Measurements from ENCODE around the gene CSNK1D. TPM values are rescaled to one million over a fixed set of nuclear protein-coding genes. Genes with fewer than 3 reads are reported as not detected.
A peak's percentile ranks its signal among the peaks of the same experiment; 100 is the strongest.

CSNK1D gene
- total and polyA plus RNA-seq, 2 experiments from 2014 or later: 55.3 to 66.4 TPM

DNA sequence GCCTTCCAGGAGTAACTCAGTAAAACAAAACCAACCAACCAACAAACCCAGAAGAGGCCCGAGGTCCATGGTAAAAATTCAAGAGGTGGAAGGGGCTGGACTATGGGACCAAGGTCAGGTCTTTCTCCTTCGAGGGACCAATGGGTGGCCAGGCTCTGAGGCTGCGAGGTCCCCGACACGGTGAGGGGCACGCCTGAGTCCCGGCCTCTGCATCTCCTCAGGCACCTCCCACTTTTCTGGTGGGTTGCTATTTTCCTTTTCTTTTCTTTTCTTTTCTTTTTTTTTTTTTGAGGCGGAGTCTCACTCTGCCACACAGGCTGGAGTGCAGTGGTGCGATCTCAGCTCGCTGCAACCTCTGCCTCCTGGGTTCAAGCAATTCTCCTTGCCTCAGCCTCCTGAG is 26.0 kb upstream of the CSNK1D start:
- H3K4me3 ChIP-seq: no peak overlapping the region
- TF ChIP-seq CREB1 (CRISPR knock-in tag; IDR thresholded peaks at IDR 0.05; ENCODE audit: low read depth) (no peak), EZH2 (IDR thresholded peaks at IDR 0.05; ENCODE audit: low read depth, unreplicated experiment) (no peak), ETS1 (IDR thresholded peaks at IDR 0.05) (no peak), EZH2phosphoT487 (IDR thresholded peaks at IDR 0.05; ENCODE audit: unreplicated experiment) (no peak), POLR2AphosphoS5 (IDR thresholded peaks at IDR 0.05; ENCODE audit: low read depth) (no peak), JUNB (IDR thresholded peaks at IDR 0.05; ENCODE audit: unreplicated experiment) (no peak)
- TF ChIP-seq, protein P1, sequence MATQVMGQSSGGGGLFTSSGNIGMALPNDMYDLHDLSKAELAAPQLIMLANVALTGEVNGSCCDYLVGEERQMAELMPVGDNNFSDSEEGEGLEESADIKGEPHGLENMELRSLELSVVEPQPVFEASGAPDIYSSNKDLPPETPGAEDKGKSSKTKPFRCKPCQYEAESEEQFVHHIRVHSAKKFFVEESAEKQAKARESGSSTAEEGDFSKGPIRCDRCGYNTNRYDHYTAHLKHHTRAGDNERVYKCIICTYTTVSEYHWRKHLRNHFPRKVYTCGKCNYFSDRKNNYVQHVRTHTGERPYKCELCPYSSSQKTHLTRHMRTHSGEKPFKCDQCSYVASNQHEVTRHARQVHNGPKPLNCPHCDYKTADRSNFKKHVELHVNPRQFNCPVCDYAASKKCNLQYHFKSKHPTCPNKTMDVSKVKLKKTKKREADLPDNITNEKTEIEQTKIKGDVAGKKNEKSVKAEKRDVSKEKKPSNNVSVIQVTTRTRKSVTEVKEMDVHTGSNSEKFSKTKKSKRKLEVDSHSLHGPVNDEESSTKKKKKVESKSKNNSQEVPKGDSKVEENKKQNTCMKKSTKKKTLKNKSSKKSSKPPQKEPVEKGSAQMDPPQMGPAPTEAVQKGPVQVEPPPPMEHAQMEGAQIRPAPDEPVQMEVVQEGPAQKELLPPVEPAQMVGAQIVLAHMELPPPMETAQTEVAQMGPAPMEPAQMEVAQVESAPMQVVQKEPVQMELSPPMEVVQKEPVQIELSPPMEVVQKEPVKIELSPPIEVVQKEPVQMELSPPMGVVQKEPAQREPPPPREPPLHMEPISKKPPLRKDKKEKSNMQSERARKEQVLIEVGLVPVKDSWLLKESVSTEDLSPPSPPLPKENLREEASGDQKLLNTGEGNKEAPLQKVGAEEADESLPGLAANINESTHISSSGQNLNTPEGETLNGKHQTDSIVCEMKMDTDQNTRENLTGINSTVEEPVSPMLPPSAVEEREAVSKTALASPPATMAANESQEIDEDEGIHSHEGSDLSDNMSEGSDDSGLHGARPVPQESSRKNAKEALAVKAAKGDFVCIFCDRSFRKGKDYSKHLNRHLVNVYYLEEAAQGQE (IDR thresholded peaks at IDR 0.05; ENCODE audit: unreplicated experiment): no peak
- ATAC-seq: peak; percentile 45
- Mint-ChIP-seq H3K27me3 (ENCODE audit: insufficient read depth, low read depth, poor library complexity) (peaks cover 14% of the 10 kb centered on the region), H3K4me1 (peaks cover 20% of the 10 kb centered on the region), H3K36me3 (ENCODE audit: low read depth) (no peaks in the 10 kb centered on the region; the same call in 2 of the 3 replicates), H3K9me3 (no peaks in the 10 kb centered on the region), H3K27ac (no peak overlapping the region), H3K4me3 (no peak overlapping the region)
- H3K36me3 ChIP-seq (ENCODE audit: insufficient read depth): no peaks in the 10 kb centered on the region
- no peaks in the 10 kb centered on the region for H3K9me2 ChIP-seq (ENCODE audit: insufficient read depth)
- no peaks in the 10 kb centered on the region; the same call in 1 of the 2 replicates for H3K4me1 ChIP-seq (ENCODE audit: insufficient read depth)
- no peak overlapping the region for H3K4me2 ChIP-seq
- H3F3A ChIP-seq (replicated peaks; ENCODE audit: low read depth): peaks cover 2% of the 10 kb centered on the region
- DNase-seq (ENCODE audit: low spot score): peak; percentile 55
- H3K79me2 ChIP-seq (replicated peaks; ENCODE audit: insufficient read depth): no peaks in the 10 kb centered on the region
- no peaks in the 10 kb centered on the region for H4K20me1 ChIP-seq (replicated peaks; ENCODE audit: insufficient read depth)
- H3K27me3 ChIP-seq (ENCODE audit: insufficient read depth): peaks cover 4% of the 10 kb centered on the region; the same call in 1 of the 2 replicates
- H2AFZ ChIP-seq: no peak overlapping the region
- H3K27ac ChIP-seq (ENCODE audit: low read depth): no peak overlapping the region

DNA sequence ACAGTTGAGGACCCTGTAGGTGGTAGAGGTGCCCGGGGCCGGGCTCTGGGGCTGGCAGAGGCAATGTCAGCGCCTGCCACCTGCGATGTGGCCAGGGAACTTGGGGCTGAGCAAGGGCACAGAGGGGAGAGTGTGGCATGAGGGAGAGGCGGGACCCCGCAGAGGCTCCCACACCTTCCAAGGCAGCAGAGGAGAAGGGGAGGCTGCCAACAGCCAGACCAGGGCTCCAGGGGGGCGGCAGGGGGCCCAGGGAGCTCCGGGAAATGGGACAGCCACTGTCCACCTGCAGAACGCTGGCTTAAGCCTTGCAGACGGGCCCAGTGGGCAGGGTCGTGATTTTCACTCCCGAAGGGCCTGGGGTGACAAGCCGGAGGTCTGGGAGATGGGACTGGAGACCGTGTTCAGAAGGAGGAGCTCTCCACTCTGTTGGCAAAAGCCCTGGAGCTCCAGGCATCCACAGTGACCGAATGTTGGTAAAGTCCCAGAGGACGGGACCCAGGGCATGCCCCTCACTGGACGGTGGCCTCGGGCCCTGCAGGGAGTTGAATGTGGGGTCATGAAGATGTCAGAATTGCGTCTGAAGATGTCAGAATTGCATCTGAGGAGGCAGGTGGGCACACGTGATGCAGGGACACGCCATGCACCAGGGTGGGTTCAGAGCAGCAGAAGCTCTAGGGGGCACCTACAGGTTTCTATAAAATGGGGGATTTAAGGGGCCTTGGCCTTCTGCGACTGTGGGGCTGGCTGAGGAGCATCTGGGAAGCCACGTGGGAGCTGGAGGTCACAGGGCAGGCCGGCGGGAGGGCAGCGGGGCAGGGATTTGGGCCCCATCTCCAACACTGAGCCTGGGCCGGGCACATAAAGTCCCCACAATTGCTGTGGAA is 25.3 kb upstream of the CSNK1D start:
- Mint-ChIP-seq H3K27ac (no peak overlapping the region), H3K4me3 (no peak overlapping the region), H3K4me1 (peaks cover 25% of the 10 kb centered on the region), H3K36me3 (ENCODE audit: low read depth) (no peaks in the 10 kb centered on the region; the same call in 2 of the 3 replicates), H3K9me3 (no peaks in the 10 kb centered on the region), H3K27me3 (ENCODE audit: insufficient read depth, low read depth, poor library complexity) (peaks cover 16% of the 10 kb centered on the region)
- DNase-seq (ENCODE audit: low spot score) (no peak), ATAC-seq (no peak)
- Histone ChIP-seq H3K79me2 (replicated peaks; ENCODE audit: insufficient read depth) (no peaks in the 10 kb centered on the region), H3K36me3 (ENCODE audit: insufficient read depth) (no peaks in the 10 kb centered on the region), H2AFZ (no peak overlapping the region; the same call in 1 of the 2 replicates), H3K27me3 (ENCODE audit: insufficient read depth) (peaks cover 4% of the 10 kb centered on the region; the same call in 1 of the 2 replicates), H3K4me1 (ENCODE audit: insufficient read depth) (peaks cover 6% of the 10 kb centered on the region; the same call in 1 of the 2 replicates), H3F3A (replicated peaks; ENCODE audit: low read depth) (peaks cover 7% of the 10 kb centered on the region), H3K4me2 (no peak overlapping the region), H3K4me3 (no peak overlapping the region), H4K20me1 (replicated peaks; ENCODE audit: insufficient read depth) (no peaks in the 10 kb centered on the region), H3K9me2 (ENCODE audit: insufficient read depth) (no peaks in the 10 kb centered on the region), H3K27ac (ENCODE audit: low read depth) (no peak overlapping the region)
- no peak for TF ChIP-seq STAT1 (IDR thresholded peaks at IDR 0.05; ENCODE audit: unreplicated experiment)
- no peak for TF ChIP-seq ETS1 (IDR thresholded peaks at IDR 0.05)
- TF ChIP-seq NANOG (IDR thresholded peaks at IDR 0.05; ENCODE audit: borderline replicate concordance): no peak
- TF ChIP-seq ZNF331 (CRISPR knock-in tag; IDR thresholded peaks at IDR 0.05; ENCODE audit: low read depth): no peak
- TF ChIP-seq, protein P1 (IDR thresholded peaks at IDR 0.05; ENCODE audit: unreplicated experiment): no peak
- no peak for TF ChIP-seq POLR2AphosphoS5 (IDR thresholded peaks at IDR 0.05; ENCODE audit: low read depth)
- TF ChIP-seq CTCF (conservative IDR thresholded peaks at IDR 0.05; ENCODE audit: low read depth in 2 of 2): no peak
- TF ChIP-seq CREB1 (CRISPR knock-in tag; IDR thresholded peaks at IDR 0.05; ENCODE audit: low read depth): no peak
